Stimulated activated CD8-positive, alpha-beta memory T cell treated with anti-CD3 and anti-CD28 coated beads, Interleukin-15, amount 100 ng/mL, for 1 hour (primary cell): ENCODE data around the gene MKRN2OS.

Experiments used
- DNase-seq: peaks from one replicate; pipeline ENCODE4 v3.0.0-alpha.2; 2020; ENCODE audit warnings: low read depth

MKRN2OS gene, protein sequence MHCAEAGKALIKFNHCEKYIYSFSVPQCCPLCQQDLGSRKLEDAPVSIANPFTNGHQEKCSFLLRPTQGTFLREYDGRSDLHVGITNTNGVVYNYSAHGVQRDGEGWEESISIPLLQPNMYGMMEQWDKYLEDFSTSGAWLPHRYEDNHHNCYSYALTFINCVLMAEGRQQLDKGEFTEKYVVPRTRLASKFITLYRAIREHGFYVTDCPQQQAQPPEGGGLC

DNA sequence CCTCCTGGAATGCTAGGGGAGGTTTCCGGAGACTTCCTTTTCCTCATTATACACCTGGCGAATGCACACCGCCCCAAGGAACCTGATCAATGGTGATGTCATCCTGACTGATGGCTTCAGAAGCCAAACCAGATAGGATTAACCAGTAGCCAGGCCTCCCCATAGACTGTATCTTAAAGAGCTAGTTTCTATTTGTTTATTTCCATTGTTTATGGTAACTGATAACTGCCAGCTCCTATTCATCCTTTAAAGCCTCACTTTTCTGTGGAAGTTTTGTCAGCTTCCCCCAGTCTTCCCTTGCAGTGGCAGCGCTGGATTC is at the start of gene MKRN2OS:
Gene MKRN2OS, minus strand, starts transcription at position 27 of the 319 bp plus-strand sequence. CDS start 35 bp downstream, outside the sequence.
- no peak for DNase-seq

DNA sequence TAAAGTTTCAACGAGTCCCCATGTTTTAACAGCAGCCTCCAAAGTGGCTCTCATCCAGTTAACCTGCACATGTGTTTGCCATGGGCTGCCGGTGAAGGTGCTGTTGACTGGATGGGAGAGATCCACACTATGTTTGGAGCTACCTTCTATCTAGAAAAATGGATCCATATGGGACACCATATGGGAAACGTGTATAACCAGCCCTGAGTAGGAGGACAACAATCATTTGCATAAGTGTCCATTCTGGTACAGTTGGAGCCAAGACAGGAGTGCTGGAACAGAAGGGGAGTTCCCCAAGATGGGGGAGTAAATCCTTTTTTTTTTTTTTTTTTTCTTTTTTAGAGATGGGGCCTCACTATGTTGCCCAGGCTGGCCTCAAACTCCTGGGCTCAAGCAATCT is 48.2 kb upstream of the MKRN2OS start:
- DNase-seq, result no peak

DNA sequence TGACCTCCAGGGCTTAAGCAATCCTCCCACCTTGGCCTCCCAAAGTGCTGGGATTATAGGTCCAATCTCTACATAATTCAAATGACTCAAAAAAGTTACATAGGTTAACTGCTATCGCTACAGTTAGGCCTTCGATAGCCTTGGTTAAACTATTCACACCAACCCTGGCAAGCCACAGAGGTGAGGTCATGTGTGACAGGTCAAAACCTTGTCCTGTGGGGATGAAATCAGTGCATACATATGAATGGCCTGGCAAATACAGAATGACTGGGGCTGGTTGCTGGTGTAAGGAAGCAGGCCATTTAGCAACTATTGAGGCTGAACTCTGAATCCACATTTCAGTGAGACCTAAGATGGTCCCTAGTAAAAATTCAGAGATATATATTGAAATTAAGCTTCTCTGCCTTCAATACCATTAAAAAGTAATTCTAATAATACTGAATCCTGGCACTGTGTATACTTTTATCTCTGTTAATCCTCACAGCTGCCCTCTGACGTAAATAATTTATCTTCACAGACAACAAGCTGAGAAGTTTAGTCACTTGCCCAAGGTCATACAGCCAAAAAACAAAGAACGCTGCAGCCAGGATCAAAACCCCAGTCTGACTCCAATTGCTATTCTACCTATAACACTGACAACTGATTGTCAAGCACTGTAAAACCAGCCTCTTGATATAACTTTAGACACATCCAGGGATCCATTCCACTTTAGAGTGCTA is 46.9 kb upstream of the MKRN2OS start:
- DNase-seq, result no peak

DNA sequence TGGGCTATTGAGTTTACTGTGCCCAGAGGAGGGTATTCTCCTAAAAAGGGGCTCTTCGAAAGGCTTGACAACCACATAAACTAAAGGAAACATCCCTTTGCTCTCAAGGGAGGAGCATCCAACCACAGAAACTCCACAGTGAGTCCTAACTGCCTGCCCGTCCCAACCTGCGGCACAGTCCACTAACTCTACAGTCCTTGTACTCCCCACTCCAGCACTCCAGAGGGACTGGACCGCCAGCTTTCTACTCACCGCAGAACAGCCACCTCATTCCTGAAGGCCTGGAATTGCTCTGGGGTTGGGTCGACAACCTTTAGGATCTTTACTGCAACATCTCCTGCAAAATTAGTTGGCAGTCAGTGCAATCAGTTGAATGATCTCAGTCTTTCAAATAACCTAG is 46.2 kb upstream of the MKRN2OS start:
- no peak for DNase-seq

DNA sequence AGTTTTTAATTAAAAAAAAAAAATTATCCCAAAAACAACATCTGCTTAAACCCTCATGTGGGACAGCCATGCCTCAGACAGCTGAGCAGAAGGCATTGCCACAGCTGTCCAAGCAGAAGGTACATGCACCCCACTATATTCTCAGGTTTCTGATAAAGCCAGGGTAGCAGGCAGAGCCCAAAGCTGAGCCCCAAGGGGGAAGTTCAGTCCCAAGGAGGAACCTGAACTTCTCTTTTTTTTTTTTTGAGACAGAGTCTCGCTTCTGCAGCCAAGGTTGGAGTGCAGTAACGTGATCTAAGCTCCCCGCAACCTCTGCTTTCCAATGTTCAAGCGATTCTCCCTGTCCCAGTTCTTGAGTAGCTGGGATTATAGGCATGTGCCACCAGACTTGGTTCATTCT is 44.8 kb upstream of the MKRN2OS start:
- DNase-seq, result no peak

DNA sequence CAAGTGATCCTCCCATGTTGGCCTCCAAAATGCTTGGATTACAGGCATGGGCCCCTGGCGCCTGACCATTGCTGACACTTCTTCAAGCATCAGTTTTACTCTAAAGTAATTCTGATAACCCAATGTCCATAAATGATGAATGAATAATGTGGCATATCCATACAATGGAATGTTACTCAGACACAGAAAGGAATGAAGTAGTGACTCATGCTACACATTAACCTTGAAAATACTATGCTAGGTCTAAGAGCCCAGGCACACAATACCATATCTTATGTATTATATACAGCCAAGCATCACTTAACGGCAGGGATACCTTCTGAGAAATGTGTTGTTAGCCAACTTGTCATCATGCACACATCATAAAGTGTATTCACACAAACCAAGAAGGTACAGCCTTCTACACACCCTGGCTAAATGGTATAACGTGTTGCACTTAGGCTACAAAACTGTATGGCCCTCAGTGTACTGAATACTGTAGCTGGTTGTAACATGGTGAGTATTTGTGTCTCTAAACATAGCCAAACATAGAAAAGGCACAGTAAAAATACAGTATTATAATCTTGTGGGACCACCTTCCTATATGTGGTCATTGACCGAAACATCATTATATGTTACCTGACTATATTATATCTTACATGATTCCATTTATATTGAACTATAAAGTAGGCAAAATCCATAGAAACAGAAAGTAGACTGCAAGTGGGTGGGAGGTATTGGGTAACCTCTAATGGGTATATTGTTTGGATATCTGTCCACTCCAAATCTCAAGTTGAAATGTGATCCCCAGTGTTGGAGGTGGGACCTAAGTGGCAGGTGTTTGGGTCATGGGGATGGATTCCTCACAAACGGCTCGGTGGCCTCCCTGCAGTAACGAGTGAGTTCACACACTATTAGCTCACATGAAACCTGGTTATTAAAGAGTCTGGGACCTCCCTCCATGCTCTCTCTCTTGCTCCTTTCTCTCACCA is 43.0 kb upstream of the MKRN2OS start:
- no peak for DNase-seq

DNA sequence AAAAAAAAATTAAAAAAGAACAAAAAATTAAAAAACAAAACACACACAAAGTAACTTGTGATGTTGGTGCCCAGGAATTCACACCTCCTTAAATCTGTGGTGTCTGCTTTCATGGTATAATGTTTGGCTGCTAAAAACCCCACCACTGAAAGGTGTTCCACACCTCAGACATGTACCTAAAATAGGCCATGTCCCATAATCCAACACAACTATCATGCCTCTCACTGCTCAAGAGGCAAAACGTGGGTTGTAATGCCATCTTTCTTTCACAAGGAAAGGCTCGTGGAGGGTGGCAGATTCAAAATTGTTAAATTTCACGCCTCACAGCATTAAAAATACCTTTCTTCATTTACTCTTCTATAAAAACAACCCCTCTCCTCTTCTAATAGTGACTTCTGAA is 41.1 kb upstream of the MKRN2OS start:
- no peak for DNase-seq

DNA sequence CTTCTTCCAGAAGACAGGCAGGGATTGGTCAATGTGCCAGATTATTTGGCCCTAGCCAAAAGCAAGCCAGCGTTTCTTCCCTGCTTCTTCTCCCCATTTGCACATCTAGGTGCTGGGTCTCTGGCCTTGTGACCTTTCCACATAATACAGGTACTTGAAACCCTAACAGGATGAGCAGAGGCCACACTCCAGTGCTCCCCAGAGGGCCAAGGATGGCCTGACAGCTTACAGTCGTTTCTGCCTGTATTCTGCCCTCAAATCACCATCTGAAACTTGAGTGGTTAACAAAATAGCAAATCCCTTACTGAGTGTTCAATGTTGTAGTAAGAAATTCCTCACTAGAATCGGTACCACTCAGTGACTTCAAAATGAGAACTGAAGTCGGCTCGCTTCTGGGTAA is 40.7 kb upstream of the MKRN2OS start:
- no peak for DNase-seq

DNA sequence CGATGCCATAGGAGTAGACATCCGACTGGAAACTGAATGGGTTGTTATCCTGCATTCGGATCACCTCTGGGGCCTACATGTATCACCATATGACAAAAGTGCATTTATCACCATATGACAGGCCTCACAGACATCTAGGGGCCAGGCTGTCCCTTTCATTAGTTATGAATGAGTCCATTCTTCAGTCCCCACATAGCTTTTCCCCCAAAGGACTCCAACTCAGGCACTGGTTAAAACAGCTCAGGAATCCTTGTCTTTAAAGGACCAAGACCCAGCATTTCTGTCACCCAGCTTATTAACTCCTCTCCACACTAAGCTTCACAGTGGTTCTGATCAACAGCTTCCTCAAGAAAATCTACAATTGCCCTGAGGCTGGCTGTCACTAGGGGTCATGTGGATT is 39.9 kb upstream of the MKRN2OS start:
- no peak for DNase-seq

DNA sequence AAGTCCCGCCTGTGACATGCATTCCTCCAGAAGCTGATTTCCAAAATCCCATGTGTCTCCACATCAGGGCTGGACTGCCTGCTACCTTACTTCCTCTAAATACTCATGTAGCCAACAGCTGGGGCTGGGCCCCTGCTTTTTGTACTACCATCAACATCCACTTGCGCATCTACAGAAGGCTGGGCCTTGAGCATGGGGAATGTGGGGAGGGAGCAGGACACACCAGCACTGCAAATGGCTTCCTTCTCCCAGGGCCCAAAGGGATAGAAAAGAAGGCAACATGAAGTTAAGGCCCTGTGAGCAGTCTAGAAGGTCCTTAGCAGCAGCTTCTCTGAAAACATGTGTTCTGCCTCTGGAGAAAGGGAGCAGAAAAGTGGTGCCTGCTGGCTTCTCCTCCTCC is 38.8 kb upstream of the MKRN2OS start:
- no peak for DNase-seq

DNA sequence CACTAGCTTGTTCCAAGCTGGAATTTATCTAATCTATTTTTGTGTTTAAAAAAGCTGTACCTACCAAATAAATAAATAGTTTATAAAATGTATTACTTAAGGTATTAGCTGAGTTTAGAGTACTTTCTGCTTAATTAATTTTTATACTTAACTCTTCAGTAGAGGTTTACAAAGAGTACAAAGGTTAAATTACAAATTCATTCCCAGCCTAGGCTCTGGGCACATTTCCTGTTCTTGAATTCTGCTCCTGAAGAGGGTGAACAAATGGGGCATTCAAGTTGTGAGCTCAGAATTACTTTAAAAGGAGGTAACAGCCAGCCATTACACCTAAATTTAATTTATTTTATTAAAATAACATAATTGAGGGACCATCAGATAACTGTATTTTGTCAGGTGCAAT is 38.0 kb upstream of the MKRN2OS start:
- no peak for DNase-seq

DNA sequence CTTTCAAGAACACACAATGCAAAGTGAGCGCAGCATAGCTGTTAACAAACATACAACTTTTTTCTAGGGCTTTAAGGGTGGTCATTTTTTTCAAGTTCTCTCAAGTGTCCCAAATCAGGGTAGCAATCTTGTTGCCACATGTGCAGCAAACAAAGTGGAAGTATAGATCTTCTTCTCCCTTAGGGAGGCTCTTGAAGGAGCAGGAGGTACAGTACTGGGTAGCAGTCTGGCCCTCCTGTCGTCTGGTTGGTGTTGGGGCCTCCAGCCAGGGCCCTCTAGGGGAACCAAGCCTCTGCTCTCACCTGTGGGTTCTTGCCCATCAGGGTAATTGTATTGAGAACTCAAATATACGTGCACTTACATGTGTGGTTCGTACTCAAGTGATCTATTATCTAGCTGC is 37.4 kb upstream of the MKRN2OS start:
- no peak for DNase-seq

DNA sequence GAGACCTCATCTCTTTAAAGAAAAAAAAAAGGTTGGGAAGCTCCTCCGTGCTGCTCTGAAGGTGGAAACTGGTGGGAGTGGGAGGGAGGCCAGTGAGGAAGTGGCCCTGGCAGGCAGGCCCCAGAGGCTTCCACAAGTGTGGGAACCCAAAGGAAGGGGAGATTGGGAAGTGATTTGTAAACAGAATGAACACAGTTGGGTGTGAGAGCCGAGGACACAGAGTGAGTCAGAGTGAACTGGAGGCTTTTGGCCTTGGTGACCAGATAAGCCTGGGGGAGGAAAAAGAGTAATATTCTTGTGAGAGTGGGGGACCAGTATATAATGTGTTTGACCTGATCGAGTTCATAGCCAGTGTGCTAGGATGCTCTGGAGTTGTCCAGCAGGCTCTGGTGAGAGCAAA is 34.6 kb upstream of the MKRN2OS start:
- DNase-seq, result no peak

DNA sequence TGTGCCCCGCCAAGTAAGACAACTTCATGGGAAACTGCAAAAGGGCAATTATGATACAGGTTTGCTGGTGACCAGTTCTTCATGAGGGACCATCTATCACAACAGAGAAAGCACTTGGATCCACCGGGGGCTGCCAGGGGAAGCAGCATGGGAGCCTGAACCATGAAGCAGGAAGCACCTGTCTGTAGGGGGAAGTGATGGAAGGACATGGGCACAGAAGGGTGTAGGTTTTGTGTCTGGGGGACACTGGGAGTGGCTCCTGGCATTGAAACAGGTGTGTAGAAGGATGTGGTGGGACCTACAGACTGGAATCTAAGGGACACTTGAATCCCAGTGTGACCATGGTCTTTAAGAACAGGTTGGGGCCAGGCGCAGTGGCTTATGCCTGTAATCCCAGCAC is 34.2 kb upstream of the MKRN2OS start:
- DNase-seq, result no peak

DNA sequence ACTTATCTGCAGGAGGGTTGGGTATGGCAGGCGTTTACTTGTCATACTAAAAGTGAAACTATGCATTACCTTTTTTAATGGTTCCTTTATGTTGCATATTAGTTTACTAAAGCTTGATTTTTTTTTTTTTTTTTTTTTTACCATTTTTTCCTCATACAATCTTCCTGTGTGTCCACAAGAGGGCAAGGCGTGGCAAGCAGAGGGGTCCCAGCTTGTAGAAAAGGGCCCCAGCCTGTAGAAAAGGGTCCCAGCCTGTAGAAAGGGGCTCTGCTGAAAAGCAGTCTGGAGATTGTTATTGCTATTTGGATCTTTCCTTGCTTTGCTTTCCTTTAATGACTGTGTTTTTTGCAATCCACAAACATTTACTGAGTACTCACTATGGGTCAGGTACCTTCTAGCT is 33.4 kb upstream of the MKRN2OS start:
- DNase-seq, result no peak

DNA sequence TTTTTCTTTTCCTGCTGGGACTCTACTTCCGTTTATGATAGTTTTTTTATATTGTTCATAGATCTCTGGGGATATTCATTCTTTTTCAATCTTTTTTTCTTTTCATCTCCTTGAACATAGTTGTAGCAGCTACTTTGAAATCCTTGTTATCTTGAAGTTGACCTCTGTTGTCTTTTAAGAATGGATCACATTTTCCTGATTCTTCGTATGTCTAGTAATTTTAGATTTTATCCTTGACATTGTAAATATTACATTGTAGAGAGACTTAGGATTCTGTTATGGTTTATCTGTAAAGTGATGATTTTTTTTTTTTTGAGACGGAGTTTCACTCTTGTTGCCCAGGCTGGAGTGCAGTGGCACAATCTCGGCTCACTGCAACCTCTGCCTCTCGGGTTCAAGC is 32.1 kb upstream of the MKRN2OS start:
- no peak for DNase-seq

DNA sequence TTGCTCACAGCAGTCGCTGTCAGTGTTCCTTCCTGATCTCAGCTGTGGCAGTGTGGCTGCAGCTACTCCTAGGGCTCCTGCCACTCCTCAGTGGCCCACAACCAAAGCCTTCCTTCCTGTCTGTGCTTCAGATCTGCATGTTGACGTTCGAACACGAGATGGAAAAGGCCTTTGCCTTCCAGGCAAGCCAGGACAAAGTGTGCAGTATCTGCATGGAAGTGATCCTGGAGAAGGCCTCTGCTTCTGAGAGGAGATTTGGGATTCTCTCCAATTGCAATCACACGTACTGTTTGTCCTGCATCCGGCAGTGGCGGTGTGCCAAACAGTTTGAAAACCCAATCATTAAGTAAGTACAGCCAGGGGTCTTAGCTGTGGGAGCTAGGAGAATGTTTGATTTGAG is 29.4 kb upstream of the MKRN2OS start:
- no peak for DNase-seq

DNA sequence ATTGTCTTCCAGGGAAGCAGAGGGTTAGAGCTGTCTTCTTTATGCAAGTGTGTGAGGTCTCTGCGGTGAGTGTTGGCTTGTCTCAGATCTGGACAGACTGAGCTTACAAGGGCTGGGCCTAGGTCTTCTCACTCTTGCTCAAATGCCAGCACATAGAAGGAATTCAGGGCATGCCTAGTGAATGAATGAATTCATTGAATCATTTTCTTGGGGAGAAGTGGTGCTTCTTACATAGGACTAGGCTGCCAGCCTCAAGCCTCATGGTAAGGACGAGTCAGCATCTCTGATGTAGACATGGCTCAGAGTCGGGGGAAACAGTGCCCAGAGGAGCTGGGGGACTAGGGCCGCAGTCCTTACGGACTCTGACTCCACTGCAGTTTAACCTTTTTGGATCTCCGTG is 28.8 kb upstream of the MKRN2OS start:
- no peak for DNase-seq

DNA sequence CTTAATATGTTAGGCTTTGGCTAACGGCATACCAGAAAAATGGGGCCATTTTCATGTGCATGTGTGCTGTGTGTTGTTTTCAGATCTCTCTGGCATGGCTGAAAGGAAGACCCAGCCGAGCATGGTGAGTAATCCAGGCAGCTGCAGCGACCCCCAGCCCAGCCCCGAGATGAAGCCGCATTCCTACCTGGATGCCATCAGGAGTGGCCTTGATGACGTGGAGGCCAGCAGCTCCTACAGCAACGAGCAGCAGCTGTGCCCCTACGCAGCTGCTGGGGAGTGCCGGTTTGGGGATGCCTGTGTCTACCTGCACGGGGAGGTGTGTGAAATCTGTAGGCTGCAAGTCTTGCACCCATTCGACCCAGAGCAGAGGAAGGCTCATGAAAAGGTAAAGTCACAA is 26.7 kb upstream of the MKRN2OS start:
- no peak for DNase-seq

DNA sequence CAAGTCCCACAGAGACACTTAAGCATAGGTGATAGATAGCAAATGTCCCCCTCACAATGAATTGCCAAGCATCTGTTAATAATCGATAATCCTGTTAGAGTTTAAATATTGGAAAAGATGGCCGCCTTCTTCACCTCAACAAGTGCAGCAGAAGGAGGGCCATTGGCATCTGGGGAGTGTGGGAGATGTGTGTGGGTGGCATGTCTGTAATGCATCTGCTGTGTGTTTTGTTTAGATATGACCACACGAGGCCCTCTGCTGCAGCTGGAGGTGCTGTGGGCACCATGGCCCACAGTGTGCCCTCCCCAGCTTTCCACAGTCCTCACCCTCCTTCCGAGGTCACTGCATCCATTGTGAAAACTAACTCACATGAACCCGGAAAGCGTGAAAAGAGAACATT is 24.5 kb upstream of the MKRN2OS start:
- no peak for DNase-seq

DNA sequence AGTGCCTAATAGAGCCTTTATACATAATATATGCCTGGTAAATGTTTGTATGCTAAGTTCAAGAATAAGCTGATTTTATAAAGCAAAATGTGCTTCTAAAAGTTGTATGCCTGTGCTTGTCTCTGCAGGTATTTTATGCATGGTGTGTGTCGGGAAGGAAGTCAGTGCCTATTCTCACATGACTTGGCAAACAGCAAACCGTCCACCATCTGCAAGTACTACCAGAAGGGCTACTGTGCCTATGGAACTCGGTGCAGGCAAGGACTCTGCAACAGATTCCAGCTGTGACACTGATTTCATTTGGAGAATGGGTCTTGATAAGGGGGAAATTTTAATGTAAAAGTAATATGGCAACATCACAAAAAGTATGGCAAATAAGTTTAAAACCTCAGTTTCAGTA is 23.4 kb upstream of the MKRN2OS start:
- no peak for DNase-seq

DNA sequence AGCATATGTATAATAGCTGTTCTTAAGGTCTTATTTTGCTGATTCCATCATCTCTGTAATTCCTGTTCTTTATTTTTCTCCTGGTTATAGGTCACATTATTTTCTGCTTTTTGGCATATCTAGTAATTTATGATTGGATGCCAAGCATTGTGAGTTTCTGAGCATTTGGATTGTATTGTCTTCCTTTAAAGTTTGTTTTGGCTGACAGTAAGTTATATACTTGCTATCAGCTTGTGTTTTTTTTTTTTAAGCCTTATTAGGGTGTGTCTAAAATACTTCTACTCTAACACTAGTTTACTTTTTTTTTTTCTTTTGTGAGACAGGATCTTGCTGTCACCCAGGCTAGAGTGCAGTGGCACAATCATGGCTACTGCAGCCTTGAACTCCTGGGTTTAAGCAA is 21.7 kb upstream of the MKRN2OS start:
- DNase-seq, result no peak

DNA sequence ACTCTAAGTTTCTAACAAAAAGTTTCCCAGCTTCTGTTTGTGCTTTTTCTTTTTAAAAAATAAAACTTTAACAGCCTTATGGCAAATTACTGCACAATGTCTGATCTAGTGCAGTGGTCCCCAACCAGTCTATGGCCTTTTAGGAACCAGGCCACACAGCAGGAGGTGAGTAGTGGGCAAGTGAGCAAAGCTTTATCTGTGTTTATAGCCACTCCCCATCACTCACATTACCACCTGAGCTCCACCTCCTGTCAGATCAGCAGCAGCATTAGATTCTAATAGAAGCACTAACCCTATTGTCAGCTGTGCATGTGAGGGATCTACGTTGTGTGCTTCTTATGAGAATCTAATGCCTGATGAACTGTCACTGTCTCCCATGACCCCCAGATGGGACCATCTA is 17.2 kb upstream of the MKRN2OS start:
- DNase-seq, result no peak
